HG03175 (cell line): ENCODE results near the gene FAR2.
"Not testable (repeated sequence)": the region's sequence is repeated elsewhere in the genome, so short reads cannot be mapped to it uniquely, and the experiment has no call there.

ENCODE experiments used
- ATAC-seq: cut with Tn5 transposase; IDR thresholded peaks from one replicate; pipeline ENCODE4 v1.9.1; 2021; ENCODE audit warnings: mild to moderate bottlenecking, moderate library complexity; ENCODE audit not compliant: unreplicated experiment

FAR2 gene

DNA sequence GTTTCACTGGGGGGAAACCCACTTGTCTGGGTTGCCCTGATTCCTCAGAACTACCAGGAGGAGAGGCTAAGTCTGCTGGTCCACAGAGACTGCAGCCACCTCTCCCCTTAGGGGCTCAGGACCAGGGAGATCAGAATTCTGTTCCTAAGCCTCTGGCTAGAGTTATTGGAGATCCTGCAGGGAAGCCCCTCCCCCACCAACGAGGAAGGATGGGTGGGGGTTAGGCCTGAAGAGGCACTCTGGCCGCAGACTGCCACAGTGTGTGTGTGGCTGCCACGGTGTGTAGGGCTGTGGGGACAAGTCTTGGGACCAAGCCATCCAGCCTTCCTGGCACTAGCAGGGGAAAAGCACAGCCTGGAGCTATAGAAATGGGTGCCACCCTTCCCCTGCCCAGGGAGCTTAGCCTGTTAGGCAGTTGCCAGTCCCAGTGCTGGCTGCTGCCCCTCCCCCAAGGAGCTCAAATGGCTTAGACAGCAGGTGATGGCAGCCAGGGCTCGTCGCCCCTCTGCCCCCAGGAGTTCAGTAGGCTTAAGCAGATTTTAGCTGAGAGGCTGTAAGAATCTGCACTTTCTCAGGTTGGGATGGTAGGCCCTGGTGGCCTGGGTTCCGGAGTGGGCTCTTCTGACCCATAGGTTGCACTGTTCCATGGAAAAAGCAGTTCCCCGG, 124.2 kb downstream of the FAR2 start:
- no peak for ATAC-seq

GRCh38 chr12:29275834-29276233, 126.8 kb downstream of the FAR2 start:
- no peak for ATAC-seq

GRCh38 chr12:29277231-29277630, 128.2 kb downstream of the FAR2 start:
- no peak for ATAC-seq

GRCh38 chr12:29278673-29279420, 129.8 kb downstream of the FAR2 start:
- no peak for ATAC-seq

GRCh38 chr12:29281371-29282005, 132.4 kb downstream of the FAR2 start:
- no peak for ATAC-seq

- no peak for ATAC-seq
Measured at GRCh38 chr12:29282031-29282816, 133.1 kb downstream of the FAR2 start.

- ATAC-seq: no peak
Measured at GRCh38 chr12:29283969-29284700, 135.1 kb downstream of the FAR2 start.

GRCh38 chr12:29286081-29286790, 137.2 kb downstream of the FAR2 start:
- no peak for ATAC-seq

DNA sequence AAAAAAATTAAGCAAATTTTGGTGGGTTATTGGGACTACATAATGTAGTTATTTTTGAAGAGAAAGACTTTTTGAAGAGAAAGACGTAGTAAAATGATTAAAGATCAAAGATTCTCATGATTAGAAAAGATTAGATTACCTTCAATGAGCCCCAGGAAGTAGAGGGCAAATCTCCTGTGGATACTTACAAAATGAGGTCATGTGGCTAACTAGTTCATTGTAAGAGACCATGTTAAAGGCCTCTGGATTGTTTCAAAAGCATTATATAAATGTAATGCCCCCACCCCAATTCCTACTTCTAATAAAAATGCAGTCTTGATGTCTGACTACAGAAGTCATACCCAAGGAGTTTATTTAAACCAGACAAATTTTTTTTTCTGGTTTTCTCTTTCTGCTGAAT, 138.5 kb downstream of the FAR2 start:
- no peak for ATAC-seq

DNA sequence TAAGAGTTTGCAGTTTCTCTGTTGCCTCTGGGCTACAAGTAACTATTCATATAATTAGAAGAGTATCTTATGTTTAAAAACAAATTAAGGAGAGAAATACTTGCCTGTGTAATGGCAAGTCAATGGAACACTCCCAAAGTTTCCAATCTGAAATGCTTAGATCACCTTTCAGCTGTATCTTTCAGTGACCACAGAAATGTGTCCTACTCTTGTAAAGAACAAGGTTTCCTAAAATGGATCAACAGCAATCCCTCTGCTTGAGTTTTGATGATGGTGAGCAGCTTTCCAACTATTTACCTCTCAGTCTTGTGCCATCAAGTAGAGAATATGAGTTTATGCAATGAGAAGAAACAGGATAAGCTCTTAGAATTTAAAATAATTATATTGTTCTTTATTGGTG, 139.0 kb downstream of the FAR2 start:
- ATAC-seq: no peak

DNA sequence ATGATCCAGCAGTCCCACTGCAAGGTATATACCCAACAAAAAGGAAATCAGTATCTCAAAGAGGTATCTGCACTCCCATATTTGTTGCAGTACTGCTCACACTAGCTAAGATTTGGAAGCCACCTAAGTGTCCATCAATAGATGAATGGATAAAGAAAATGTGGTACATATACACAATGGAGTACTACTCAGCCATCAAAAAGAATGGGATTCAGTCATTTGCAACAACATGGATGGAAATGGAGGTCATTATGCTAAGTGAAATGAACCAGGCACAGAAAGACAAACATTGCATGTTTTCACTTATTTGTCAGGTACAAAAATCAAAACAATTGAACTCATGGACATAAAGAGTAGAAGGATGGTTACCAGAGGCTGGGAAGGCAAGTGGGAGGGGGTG, 141.4 kb downstream of the FAR2 start:
- ATAC-seq: not testable (repeated sequence)

GRCh38 chr12:29291226-29291625, 142.1 kb downstream of the FAR2 start:
- ATAC-seq: no peak

DNA sequence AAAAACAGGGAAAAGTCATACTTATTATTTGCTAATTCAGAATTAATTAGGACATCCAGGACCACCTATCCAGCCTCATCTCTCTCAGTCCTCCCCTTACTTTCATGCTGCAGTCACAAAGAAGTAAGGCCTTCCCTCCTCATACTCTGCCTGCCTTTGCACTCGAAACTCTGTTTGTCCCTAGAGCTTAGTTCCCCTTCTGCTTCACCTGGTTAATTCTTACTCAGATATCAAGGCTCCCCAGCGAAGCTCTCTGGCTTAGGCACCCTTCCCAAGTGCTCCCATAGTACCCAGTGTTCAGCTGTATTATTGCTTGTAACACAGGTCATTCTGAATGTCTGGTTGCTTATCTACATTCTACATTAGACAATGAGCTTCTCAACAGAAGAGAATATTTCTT, 150.6 kb downstream of the FAR2 start:
- no peak for ATAC-seq

DNA sequence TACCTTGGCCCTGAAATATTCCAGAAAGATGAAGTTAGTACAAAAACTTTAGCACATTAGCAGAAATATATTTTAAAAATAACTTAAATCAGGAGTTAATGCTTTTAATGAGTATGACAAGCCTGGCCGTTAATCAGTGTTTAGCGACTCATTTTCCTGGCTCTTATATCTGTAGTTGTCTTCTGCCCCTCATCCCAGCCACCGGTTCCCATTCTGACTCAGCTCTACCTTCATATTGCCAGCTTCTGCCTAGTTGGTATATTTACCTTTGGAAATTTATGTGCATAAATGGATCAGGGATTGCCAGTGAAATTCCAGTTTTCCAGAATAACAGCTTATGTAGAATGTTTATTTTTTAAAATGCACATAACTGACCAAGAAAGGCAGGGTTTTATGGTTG, 152.0 kb downstream of the FAR2 start:
- ATAC-seq: no peak

GRCh38 chr12:29304388-29304787, 155.3 kb downstream of the FAR2 start:
- no peak for ATAC-seq

DNA sequence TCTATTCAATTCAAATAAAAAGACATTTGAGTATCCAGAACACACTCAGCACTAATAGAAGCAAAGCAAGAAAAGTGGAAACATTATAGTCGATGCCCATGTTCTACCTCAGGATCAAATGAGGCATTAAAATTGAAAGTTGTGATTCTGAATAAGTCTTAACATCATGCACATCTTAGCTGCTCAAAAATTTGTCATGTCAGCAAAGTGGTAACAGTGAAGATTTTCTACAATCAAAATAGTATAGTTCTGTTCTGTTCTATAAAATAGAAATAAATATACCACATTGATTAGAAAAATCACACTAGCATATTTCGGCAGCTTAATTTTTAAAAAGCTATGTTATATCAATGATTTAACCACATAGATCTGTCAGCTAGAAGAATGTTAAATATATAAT, 157.2 kb downstream of the FAR2 start:
- ATAC-seq: no peak

- no peak for ATAC-seq
Measured at GRCh38 chr12:29306682-29307081, 157.6 kb downstream of the FAR2 start.

GRCh38 chr12:29309320-29309902, 160.3 kb downstream of the FAR2 start:
- no peak for ATAC-seq

DNA sequence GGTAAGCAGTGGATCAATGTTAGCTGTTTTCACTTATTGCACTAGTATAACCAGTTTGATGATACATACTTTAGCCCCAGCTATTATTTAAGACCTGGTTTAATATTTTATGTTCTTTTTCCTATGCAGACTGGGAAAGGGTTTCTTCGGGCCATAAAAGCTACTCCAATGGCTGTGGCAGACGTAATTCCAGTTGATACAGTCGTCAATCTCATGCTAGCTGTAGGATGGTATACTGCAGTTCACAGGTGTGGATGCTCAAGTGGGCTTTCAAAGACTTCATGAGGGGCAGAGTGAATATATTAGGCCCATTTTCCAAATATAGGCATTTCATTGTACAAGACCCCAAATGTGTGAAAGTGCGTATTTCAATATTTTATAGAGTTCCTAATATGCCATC, 161.8 kb downstream of the FAR2 start:
- ATAC-seq: no peak

- ATAC-seq: no peak
Measured at GRCh38 chr12:29314416-29314815, 165.3 kb downstream of the FAR2 start.
